ENCODE results near the gene FIBCD1. TPM values are rescaled to one million over a fixed set of nuclear protein-coding genes. Genes with fewer than 3 reads are reported as not detected.

The FIBCD1 gene
- total RNA-seq, 1 experiment from 2014 or later = 7.1 TPM

- Histone ChIP-seq H2AK5ac (ENCODE audit: insufficient read length, low read length) (no peak overlapping the region), H3K23ac (ENCODE audit: insufficient read length, low read depth, low read length) (no peak overlapping the region), H3K4me1 (ENCODE audit: insufficient read depth, low read length) (no peaks in the 10 kb centered on the region), H3K23me2 (ENCODE audit: insufficient read length, low read depth, low read length, poor library complexity, severe bottlenecking) (no peaks in the 10 kb centered on the region), H3K9me3 (ENCODE audit: control insufficient read depth, low read depth, low read length) (no peaks in the 10 kb centered on the region), H4K8ac (replicated peaks; ENCODE audit: insufficient read length, low read depth, low read length) (no peak overlapping the region), H3T11ph (ENCODE audit: low read length) (no peak overlapping the region), H3K4me2 (ENCODE audit: insufficient read depth, insufficient read length, low read length) (no peak overlapping the region), H3K79me2 (ENCODE audit: insufficient read depth, low read length) (no peaks in the 10 kb centered on the region), H4K91ac (ENCODE audit: insufficient read length, low read depth, low read length) (no peak overlapping the region), H3K9ac (ENCODE audit: extremely low read depth, insufficient read length, low read length) (no peak overlapping the region), H2BK120ac (ENCODE audit: low read depth, low read length, poor library complexity, severe bottlenecking) (no peak overlapping the region), H3K14ac (ENCODE audit: insufficient read depth, low read length) (no peak overlapping the region; the same call in 1 of the 2 replicates), H3K27me3 (ENCODE audit: insufficient read depth, low read length) (no peaks in the 10 kb centered on the region), H2BK12ac (ENCODE audit: insufficient read length, low read depth, low read length) (no peak overlapping the region), H4K5ac (ENCODE audit: insufficient read length, low read depth, low read length) (no peak overlapping the region), H3K56ac (ENCODE audit: insufficient read length, low read depth, low read length) (no peak overlapping the region), H3K4ac (ENCODE audit: low read depth, low read length) (no peak overlapping the region), H2BK5ac (ENCODE audit: insufficient read length, low read length) (no peak overlapping the region), H3K79me1 (ENCODE audit: insufficient read depth, low read depth, low read length, poor library complexity, severe bottlenecking) (no peaks in the 10 kb centered on the region), H3K27ac (ENCODE audit: insufficient read length, low read depth, low read length) (no peak overlapping the region), H2BK15ac (ENCODE audit: low read depth, low read length) (no peak overlapping the region), H2AFZ (ENCODE audit: low read length) (no peak overlapping the region), H2BK20ac (ENCODE audit: low read depth, low read length, poor library complexity, severe bottlenecking) (no peak overlapping the region), H4K20me1 (ENCODE audit: control insufficient read depth, insufficient read depth, insufficient read length) (no peaks in the 10 kb centered on the region), H3K18ac (ENCODE audit: insufficient read length, low read depth, low read length) (no peak overlapping the region)
- peaks cover 0 to 21% of the 10 kb centered on the region in 2 experiments; a peak in 2 of 4 replicates for H3K4me1 Mint-ChIP-seq
- H3K27me3 Mint-ChIP-seq (ENCODE audit: low read depth) = no peaks in the 10 kb centered on the region; the same call in none of the 2 replicates
- H3K4me3 Mint-ChIP-seq = no peak overlapping the region
- no CpG with 5 or more reads among the region's 20 CpGs for WGBS (ENCODE audit: extremely low coverage, insufficient read length, low lambda C conversion rate)
- no peak for DNase-seq
- no peak for TF ChIP-seq CTCF (conservative IDR thresholded peaks at IDR 0.05)
- no peak overlapping the region for H3K27ac Mint-ChIP-seq
- H3K36me3 Mint-ChIP-seq (ENCODE audit: insufficient read depth in 1 of 3, low read depth in 3 of 3) = no peaks in the 10 kb centered on the region
- no peaks in the 10 kb centered on the region; a peak in 1 of 5 replicates for H3K9me3 Mint-ChIP-seq
Measured at GRCh38 chr9:130979591-130980385, 40.7 kb upstream of the FIBCD1 start.

Data from H9 (cell line).